ENCODE data around the gene HERC3.

DNA sequence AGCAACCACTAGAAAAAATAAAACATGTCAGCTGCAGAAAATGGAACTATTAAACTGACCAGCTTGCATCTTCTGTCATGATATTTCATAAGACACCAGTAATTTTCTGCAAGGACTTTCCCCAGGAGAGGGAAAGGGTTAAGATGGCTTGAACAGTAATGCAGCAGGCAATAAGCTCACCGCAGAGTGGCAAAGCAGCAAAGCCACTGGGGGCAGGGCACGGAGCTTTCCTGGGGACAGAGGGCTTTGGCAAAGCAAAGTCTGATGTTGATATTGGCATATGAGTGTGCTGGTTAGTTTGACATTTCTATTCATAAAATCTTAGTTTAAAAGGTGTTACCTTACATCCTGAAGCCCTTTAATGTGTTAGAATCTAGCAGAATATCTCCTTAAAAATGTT lies 160.5 kb downstream of the HERC3 start:
- no peak for TF ChIP-seq EZH2 (optimal IDR thresholded peaks at IDR 0.05; ENCODE audit: low read depth, low read length)
- TF ChIP-seq, protein P1, sequence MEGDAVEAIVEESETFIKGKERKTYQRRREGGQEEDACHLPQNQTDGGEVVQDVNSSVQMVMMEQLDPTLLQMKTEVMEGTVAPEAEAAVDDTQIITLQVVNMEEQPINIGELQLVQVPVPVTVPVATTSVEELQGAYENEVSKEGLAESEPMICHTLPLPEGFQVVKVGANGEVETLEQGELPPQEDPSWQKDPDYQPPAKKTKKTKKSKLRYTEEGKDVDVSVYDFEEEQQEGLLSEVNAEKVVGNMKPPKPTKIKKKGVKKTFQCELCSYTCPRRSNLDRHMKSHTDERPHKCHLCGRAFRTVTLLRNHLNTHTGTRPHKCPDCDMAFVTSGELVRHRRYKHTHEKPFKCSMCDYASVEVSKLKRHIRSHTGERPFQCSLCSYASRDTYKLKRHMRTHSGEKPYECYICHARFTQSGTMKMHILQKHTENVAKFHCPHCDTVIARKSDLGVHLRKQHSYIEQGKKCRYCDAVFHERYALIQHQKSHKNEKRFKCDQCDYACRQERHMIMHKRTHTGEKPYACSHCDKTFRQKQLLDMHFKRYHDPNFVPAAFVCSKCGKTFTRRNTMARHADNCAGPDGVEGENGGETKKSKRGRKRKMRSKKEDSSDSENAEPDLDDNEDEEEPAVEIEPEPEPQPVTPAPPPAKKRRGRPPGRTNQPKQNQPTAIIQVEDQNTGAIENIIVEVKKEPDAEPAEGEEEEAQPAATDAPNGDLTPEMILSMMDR (IDR thresholded peaks at IDR 0.05; ENCODE audit: low read length), result no peak
